ENCODE measurements around the gene NRG3.
A peak's percentile ranks its signal among the peaks of the same experiment; 100 is the strongest.

The NRG3 gene

DNA sequence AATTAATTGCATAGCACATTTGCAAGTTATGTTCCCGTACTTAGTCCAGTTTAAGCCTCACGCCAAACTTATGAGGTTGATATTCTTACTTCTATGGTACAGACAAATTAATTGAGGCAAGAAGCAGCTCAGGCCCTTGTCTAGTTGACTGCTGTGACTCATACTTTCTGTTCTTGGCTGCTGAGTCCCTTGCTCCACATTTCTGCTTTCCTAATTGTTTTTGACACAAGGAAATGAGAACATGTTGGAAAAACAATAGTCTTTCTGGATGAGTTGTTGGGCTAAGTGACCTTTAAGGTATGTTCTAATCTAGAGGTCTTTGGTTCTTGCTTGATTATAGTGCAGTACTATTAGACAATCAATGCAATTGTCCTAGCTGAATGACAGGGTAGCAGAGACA, 331.8 kb downstream of the NRG3 start:
- Histone ChIP-seq H3K4me1 (ENCODE audit: control insufficient read depth, insufficient read depth, low read length, poor library complexity, severe bottlenecking) (peaks cover 11% of the 10 kb centered on the region), H3K36me3 (ENCODE audit: control insufficient read depth, insufficient read depth, low read length) (no peaks in the 10 kb centered on the region), H3K27ac (ENCODE audit: low read depth, low read length, severe bottlenecking) (no peak overlapping the region), H3K4me3 (ENCODE audit: extremely low read depth, insufficient read depth, low read length, poor library complexity, severe bottlenecking) (no peak overlapping the region), H3K9me3 (ENCODE audit: control insufficient read depth, low read length) (no peaks in the 10 kb centered on the region)
- 100% methylated on average over 2 of the region's 2 CpGs; no CpG with 5 or more reads in 1 of the 2 experiments for WGBS, 2 experiments (ENCODE audit: insufficient coverage in 2 of 2)

DNA sequence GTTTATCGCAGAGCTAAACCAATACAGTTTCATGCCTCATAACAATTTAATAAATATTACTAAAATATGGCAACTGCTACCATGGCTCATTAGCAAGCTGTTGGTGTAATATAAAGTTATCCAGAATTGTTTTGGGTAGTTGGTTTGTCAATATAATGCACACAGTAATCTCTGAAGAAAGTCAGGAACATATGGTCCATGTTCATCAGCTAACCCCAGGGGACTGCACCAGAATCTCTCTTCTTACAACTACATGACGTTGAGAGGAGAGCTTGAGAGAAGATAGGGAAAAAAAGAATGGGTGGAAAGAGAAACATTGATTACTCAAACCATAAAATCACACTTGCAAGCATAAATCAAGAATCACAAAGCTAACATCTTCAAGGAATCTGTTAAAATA, 333.7 kb downstream of the NRG3 start:
- H3K27ac ChIP-seq (ENCODE audit: low read depth, low read length, severe bottlenecking) = no peak overlapping the region
- H3K4me1 ChIP-seq (ENCODE audit: control insufficient read depth, insufficient read depth, low read length, poor library complexity, severe bottlenecking) = peaks cover 17% of the 10 kb centered on the region
- WGBS, 2 experiments (ENCODE audit: insufficient coverage in 2 of 2) = no CpG with 5 or more reads among the region's 2 CpGs
- H3K4me3 ChIP-seq (ENCODE audit: extremely low read depth, insufficient read depth, low read length, poor library complexity, severe bottlenecking) = no peak overlapping the region
- H3K9me3 ChIP-seq (ENCODE audit: control insufficient read depth, low read length) = no peaks in the 10 kb centered on the region
- H3K36me3 ChIP-seq (ENCODE audit: control insufficient read depth, insufficient read depth, low read length) = no peaks in the 10 kb centered on the region

DNA sequence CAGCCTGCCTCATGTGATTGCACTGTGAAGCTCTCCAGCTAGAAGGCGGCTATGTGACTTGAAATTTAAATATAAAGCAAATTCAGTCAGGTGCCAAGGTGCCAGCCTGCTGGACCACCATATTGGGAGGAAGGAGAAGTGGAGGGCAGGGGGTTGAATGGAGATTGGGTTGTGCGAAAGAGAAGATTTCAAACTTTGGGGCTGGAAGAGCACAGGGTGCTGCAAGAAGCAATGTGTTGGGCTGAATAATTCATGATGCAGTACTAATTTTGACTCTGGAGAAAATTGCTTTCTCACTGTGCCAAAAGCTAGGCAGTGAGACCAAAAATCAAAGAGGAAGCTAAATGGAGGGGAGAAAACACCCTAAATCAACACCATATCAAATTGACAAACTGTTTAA, 335.3 kb downstream of the NRG3 start:
- no peaks in the 10 kb centered on the region for H3K9me3 ChIP-seq (ENCODE audit: control insufficient read depth, low read length)
- WGBS, 2 experiments (ENCODE audit: insufficient coverage in 2 of 2) = 77 to 96% methylated on average over 2 of the region's 2 CpGs
- H3K4me1 ChIP-seq (ENCODE audit: control insufficient read depth, insufficient read depth, low read length, poor library complexity, severe bottlenecking) = peaks cover 17% of the 10 kb centered on the region
- H3K4me3 ChIP-seq (ENCODE audit: extremely low read depth, insufficient read depth, low read length, poor library complexity, severe bottlenecking) = no peak overlapping the region
- H3K36me3 ChIP-seq (ENCODE audit: control insufficient read depth, insufficient read depth, low read length) = no peaks in the 10 kb centered on the region
- H3K27ac ChIP-seq (ENCODE audit: low read depth, low read length, severe bottlenecking) = no peak overlapping the region

DNA sequence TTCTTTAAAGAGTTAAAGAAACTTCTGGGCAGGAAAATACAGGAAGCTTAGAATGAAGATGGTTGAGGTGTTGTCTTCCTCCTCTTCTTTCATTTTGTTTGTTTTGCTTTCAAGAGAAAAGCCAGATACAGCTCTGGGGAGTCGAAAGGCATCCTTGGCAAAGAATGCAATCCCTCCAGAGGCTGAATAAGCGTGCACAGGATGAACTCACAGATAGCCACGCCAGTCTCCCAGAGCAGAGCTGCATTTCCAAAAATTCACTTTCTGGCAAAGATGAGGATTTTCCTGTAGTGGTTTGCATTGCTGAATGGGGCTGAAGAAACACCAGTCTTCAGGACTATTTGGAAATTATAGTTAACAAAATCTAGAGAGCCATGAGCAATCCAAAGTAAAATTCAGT, 336.4 kb downstream of the NRG3 start:
- no peaks in the 10 kb centered on the region for H3K9me3 ChIP-seq (ENCODE audit: control insufficient read depth, low read length)
- peaks cover 17% of the 10 kb centered on the region for H3K4me1 ChIP-seq (ENCODE audit: control insufficient read depth, insufficient read depth, low read length, poor library complexity, severe bottlenecking)
- WGBS, 2 experiments (ENCODE audit: insufficient coverage in 2 of 2) = 38 to 44% methylated on average over 2 to 3 of the region's 3 CpGs
- H3K27ac ChIP-seq (ENCODE audit: low read depth, low read length, severe bottlenecking) = peak overlapping the region; percentile 77
- no peaks in the 10 kb centered on the region for H3K36me3 ChIP-seq (ENCODE audit: control insufficient read depth, insufficient read depth, low read length)
- H3K4me3 ChIP-seq (ENCODE audit: extremely low read depth, insufficient read depth, low read length, poor library complexity, severe bottlenecking) = no peak overlapping the region

DNA sequence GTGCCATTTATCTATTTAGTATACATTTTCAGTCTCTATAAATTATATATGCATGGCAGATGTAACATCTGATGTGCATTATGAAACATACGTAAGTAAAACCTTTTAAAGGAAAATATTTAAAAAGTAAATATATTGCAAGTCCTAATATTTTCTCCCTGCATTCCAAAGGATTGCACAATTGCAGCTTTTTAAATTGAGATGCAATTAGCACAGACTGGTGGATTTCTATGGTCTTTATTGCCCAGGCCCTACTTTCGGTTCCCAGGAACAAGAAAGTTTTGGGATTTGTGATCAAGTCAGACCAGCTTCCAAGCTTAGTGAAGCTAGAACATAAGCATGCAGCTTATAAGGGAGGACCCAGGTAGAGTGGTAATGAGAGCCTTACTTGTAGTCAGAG, 337.8 kb downstream of the NRG3 start:
- Histone ChIP-seq H3K4me1 (ENCODE audit: control insufficient read depth, insufficient read depth, low read length, poor library complexity, severe bottlenecking) (peaks cover 10% of the 10 kb centered on the region), H3K36me3 (ENCODE audit: control insufficient read depth, insufficient read depth, low read length) (no peaks in the 10 kb centered on the region), H3K27ac (ENCODE audit: low read depth, low read length, severe bottlenecking) (no peak overlapping the region), H3K9me3 (ENCODE audit: control insufficient read depth, low read length) (no peaks in the 10 kb centered on the region), H3K4me3 (ENCODE audit: extremely low read depth, insufficient read depth, low read length, poor library complexity, severe bottlenecking) (no peak overlapping the region)
- WGBS, 2 experiments (ENCODE audit: insufficient coverage in 2 of 2) = 0 to 67% methylated on average over 1 of the region's 2 CpGs

DNA sequence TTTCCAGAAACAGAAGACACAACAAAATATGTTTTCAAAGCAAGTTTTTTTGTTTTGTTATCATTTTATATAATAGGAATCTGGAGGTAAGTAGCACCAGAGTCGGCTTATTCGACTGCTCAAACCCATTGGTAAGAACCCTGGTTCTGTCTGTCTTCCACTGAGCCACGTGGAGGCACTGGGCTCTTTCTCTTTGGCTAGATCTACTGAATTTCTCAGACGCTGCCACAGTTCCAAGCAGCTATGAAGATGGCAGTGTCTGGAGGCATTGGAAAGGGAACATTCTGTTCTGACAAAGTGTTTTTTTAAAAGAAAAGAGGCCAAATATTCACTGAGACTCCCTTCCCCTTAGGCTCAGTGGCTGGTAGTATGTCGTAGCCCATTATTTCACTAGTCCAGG, 338.8 kb downstream of the NRG3 start:
- 94 to 100% methylated on average over 2 to 3 of the region's 5 CpGs for WGBS, 2 experiments (ENCODE audit: insufficient coverage in 2 of 2)
- Histone ChIP-seq H3K9me3 (ENCODE audit: control insufficient read depth, low read length) (no peaks in the 10 kb centered on the region), H3K4me1 (ENCODE audit: control insufficient read depth, insufficient read depth, low read length, poor library complexity, severe bottlenecking) (peaks cover 10% of the 10 kb centered on the region), H3K36me3 (ENCODE audit: control insufficient read depth, insufficient read depth, low read length) (no peaks in the 10 kb centered on the region), H3K4me3 (ENCODE audit: extremely low read depth, insufficient read depth, low read length, poor library complexity, severe bottlenecking) (no peak overlapping the region), H3K27ac (ENCODE audit: low read depth, low read length, severe bottlenecking) (no peak overlapping the region)

DNA sequence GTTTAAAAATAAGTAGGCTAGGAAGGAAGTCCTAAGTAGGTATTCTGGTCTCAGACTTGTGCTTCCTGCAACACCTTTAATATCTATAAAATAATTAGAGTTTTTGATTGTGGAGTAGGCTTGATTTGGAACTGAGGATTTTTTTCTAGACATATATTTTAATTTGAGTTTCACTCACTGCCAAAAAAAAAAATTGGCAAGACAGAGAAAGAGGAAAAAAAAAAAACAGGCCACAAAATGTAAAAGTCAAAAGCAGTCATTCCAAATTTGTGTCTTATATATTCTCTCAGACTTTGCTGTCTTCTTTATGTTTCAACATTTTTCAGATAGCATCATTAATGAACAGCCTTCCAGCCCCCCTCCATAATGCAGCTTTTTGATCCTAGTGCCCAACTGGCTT, 346.1 kb downstream of the NRG3 start:
- no peak overlapping the region for H3K27ac ChIP-seq (ENCODE audit: low read depth, low read length, severe bottlenecking)
- no peaks in the 10 kb centered on the region for H3K4me1 ChIP-seq (ENCODE audit: control insufficient read depth, insufficient read depth, low read length, poor library complexity, severe bottlenecking)
- H3K9me3 ChIP-seq (ENCODE audit: control insufficient read depth, low read length) = no peaks in the 10 kb centered on the region
- H3K36me3 ChIP-seq (ENCODE audit: control insufficient read depth, insufficient read depth, low read length) = no peaks in the 10 kb centered on the region
- H3K4me3 ChIP-seq (ENCODE audit: extremely low read depth, insufficient read depth, low read length, poor library complexity, severe bottlenecking) = no peak overlapping the region

DNA sequence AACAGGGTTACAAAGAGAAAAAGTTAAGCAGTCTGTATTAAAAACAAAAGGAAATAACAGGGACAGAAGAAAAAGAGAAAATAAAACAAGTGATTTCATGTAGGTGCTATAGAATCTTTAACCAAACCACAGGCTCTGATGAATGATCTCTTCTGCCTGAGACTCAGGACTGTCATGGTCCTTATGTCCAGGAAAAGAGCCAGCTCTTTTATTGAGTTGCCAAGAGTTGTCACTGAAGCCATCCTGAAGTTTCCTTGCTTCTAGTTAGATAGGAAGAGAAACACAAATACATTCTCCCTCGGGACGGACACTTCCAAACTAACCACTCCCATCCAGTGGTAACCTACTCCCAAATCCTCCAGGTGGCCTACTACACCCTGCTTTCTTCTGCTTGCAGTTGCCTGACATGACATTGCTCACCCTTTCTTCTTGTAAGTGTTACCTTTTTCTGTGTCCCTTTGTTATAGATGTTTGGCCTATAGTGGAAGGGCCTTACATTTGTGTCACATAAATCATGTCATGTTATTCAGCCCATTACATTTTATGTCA, 346.7 kb downstream of the NRG3 start:
- Histone ChIP-seq H3K4me3 (ENCODE audit: extremely low read depth, insufficient read depth, low read length, poor library complexity, severe bottlenecking) (no peak overlapping the region), H3K9me3 (ENCODE audit: control insufficient read depth, low read length) (no peaks in the 10 kb centered on the region), H3K27ac (ENCODE audit: low read depth, low read length, severe bottlenecking) (no peak overlapping the region), H3K36me3 (ENCODE audit: control insufficient read depth, insufficient read depth, low read length) (no peaks in the 10 kb centered on the region), H3K4me1 (ENCODE audit: control insufficient read depth, insufficient read depth, low read length, poor library complexity, severe bottlenecking) (no peaks in the 10 kb centered on the region)
- no CpG with 5 or more reads among the region's 2 CpGs for WGBS, 2 experiments (ENCODE audit: insufficient coverage in 2 of 2)

DNA sequence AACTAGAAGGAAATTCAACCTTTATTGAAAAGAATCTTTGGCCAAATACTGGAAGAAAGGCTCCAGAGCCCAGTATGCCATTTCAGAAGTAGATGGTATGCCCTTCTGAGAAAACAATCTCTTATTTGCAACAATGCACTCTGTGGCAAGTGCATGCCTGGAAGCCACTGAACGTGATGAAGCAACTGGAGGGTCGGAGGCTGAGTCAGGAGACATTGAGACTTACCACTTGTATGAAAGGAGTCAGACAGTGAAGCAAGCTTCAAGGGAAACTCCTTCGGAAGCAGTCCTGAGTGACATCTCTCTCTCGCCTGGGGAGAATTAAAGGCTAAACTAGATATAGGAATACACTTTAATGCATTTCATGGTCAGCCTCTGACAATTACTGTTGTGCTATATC, 353.7 kb downstream of the NRG3 start:
- no peaks in the 10 kb centered on the region for H3K4me1 ChIP-seq (ENCODE audit: control insufficient read depth, insufficient read depth, low read length, poor library complexity, severe bottlenecking)
- no peaks in the 10 kb centered on the region for H3K36me3 ChIP-seq (ENCODE audit: control insufficient read depth, insufficient read depth, low read length)
- H3K4me3 ChIP-seq (ENCODE audit: extremely low read depth, insufficient read depth, low read length, poor library complexity, severe bottlenecking) = no peak overlapping the region
- 84 to 90% methylated on average over 3 of the region's 4 CpGs for WGBS, 2 experiments (ENCODE audit: insufficient coverage in 2 of 2)
- H3K27ac ChIP-seq (ENCODE audit: low read depth, low read length, severe bottlenecking) = no peak overlapping the region
- H3K9me3 ChIP-seq (ENCODE audit: control insufficient read depth, low read length) = no peaks in the 10 kb centered on the region

DNA sequence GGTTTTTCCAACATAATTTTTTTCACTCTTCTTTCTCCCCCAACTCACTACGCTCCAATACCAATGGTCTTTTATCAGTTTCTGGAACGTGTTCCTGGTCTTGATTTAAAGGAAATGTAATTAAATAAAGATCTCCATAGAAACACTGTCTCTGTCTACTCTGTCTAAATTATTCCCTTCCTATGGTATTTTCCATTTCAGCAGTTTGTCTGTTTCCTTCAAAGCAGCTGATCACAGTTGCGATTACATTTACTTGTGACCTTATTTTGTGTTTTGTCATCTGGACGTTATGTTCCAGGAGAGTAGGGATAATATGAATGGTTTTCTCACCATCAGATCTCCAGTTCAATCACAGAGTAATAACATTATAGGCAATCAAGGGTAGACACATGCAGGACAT, 359.2 kb downstream of the NRG3 start:
- no peak overlapping the region for H3K4me3 ChIP-seq (ENCODE audit: extremely low read depth, insufficient read depth, low read length, poor library complexity, severe bottlenecking)
- no peak overlapping the region for H3K27ac ChIP-seq (ENCODE audit: low read depth, low read length, severe bottlenecking)
- no peaks in the 10 kb centered on the region for H3K9me3 ChIP-seq (ENCODE audit: control insufficient read depth, low read length)
- H3K36me3 ChIP-seq (ENCODE audit: control insufficient read depth, insufficient read depth, low read length) = no peaks in the 10 kb centered on the region
- no CpG with 5 or more reads among the region's 4 CpGs for WGBS, 2 experiments (ENCODE audit: insufficient coverage in 2 of 2)
- H3K4me1 ChIP-seq (ENCODE audit: control insufficient read depth, insufficient read depth, low read length, poor library complexity, severe bottlenecking) = no peaks in the 10 kb centered on the region

DNA sequence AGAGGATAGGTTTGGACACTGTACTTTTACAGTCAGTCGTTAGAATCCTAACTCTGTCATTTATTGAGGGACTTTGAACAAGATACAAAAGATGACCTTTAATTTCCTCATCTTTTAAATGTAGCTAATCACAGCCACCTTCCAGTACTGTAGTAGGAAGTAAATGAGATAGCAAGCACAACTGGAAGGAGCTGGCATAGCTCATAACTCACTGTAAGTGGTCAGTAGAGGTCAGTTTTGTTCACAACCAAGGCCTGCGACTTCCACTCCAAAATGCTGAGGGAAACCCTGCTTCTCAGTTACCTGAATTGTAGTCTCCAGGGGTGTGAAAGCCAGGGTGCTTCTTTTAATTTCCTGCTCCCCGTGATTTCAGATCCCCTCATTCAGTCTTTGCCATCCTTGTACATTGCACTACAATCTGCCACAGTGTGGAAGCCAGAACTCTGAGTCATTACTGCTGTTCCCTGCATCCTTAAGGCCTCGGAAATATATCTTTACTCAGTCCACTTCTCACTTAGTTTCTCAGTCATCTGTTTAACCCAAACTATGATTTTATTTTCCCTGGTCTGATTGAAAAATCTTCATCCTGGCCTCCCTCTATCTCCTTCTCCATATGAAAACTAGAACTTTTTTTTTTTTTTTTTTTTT, 361.2 kb downstream of the NRG3 start:
- Histone ChIP-seq H3K4me3 (ENCODE audit: extremely low read depth, insufficient read depth, low read length, poor library complexity, severe bottlenecking) (no peak overlapping the region), H3K36me3 (ENCODE audit: control insufficient read depth, insufficient read depth, low read length) (no peaks in the 10 kb centered on the region), H3K9me3 (ENCODE audit: control insufficient read depth, low read length) (no peaks in the 10 kb centered on the region), H3K4me1 (ENCODE audit: control insufficient read depth, insufficient read depth, low read length, poor library complexity, severe bottlenecking) (no peaks in the 10 kb centered on the region), H3K27ac (ENCODE audit: low read depth, low read length, severe bottlenecking) (no peak overlapping the region)
- 80 to 86% methylated on average over 2 to 3 of the region's 4 CpGs for WGBS, 2 experiments (ENCODE audit: insufficient coverage in 2 of 2)
